Upper lobe of left lung (tissue), 6 donors: ENCODE data around the gene RER1. TPM values are rescaled to one million over a fixed set of nuclear protein-coding genes. Genes with fewer than 3 reads are reported as not detected.
A peak's percentile ranks its signal among the peaks of the same experiment; 100 is the strongest.

Experiments used
- ATAC-seq, 2 donors: fragments of 200-7000 bp; cut with Tn5 transposase; one replicate each; pipeline ENCODE4 v1.9.1; 2022; ENCODE audit warnings: mild to moderate bottlenecking in 2 of 2, moderate library complexity in 2 of 2; ENCODE audit not compliant: low FRiP score in 2 of 2
- DNase-seq, 2 donors: peaks; one replicate each; pipeline ENCODE4 v3.0.0-alpha.2; 2019 to 2020
- H3K27ac ChIP-seq, 4 donors: fragments of 200-600 bp; sonication (generic); one replicate each; pipeline ENCODE4 v1.5.1; 2016 to 2019
- H3K27me3 ChIP-seq, 4 donors: fragments of 200-600 bp; sonication (generic); one replicate each; pipeline ENCODE4 v1.5.1; 2017 to 2019
- H3K36me3 ChIP-seq, 4 donors: fragments of 200-600 bp; sonication (generic); one replicate each; pipeline ENCODE4 v1.5.1; 2016 to 2019
- H3K4me1 ChIP-seq, 4 donors: fragments of 200-600 bp; sonication (generic); one replicate each; pipeline ENCODE4 v1.5.1; 2018 to 2019
- H3K4me3 ChIP-seq, 4 donors: fragments of 200-600 bp; sonication (generic); one replicate each; pipeline ENCODE4 v1.5.1; 2017 to 2019; ENCODE audit warnings: mild to moderate bottlenecking in 2 of 4, moderate library complexity in 1 of 4
- H3K9me3 ChIP-seq, 4 donors: fragments of 200-600 bp; sonication (generic); one replicate each; pipeline ENCODE4 v1.5.1; 2018 to 2019
- CTCF ChIP-seq, 6 experiments: fragments of 450-650 bp in 4 of 6; fragments of 200-600 bp in 2 of 6; sonication (generic) in 2 of 6; IDR thresholded peaks; one replicate each; pipeline ENCODE4 v1.5.1; 2016 to 2019; ENCODE audit warnings: antibody characterized with exemption in 6 of 6
- EP300 ChIP-seq, 4 donors: sonication (generic); formaldehyde crosslinking; IDR thresholded peaks; one replicate each; pipeline ENCODE4 v1.5.1; 2017; ENCODE audit warnings: antibody characterized with exemption in 4 of 4, control low read depth in 2 of 4
- POLR2A ChIP-seq, 4 donors: fragments of 450-650 bp; IDR thresholded peaks; one replicate each; pipeline ENCODE4 v1.5.1; 2016 to 2017; ENCODE audit warnings: antibody characterized with exemption in 4 of 4, mild to moderate bottlenecking in 2 of 4
- POLR2AphosphoS5 ChIP-seq, 2 donors: sonication (generic); formaldehyde crosslinking; IDR thresholded peaks; one replicate each; pipeline ENCODE4 v1.5.1; 2017; ENCODE audit warnings: antibody characterized with exemption in 2 of 2
- WGBS, 2 donors: methylation state at CpG; one replicate each; pipeline ENCODE4 v1.1.5; 2017 to 2018; 5-methylcytosine and 5-hydroxymethylcytosine counted together
- total RNA-seq, 6 donors: library from RNA; depleted of rRNA in 4 of 6; stranded (reverse); fragments of >200 nt in 4 of 6; gene quantifications; one replicate each; pipeline versions ENCODE4 v1.1.0 to v1.2.1, GENCODE V29; 2016 to 2021
- donor health status: DM: no; HTN: no; CAD: no; lungs with moderate emphysema.
- donor health status: DM: no; HTN: yes; CAD: no; lungs with severe emphysema.

RER1 gene
- total RNA-seq, 6 donors from 2014 or later = 48.2 to 133 (median 61.1) TPM

GRCh38 chr1:2408456-2408855 lies 16.8 kb downstream of the RER1 start:
- ATAC-seq (no peak), DNase-seq (peak in 1 of 2 donors; percentile 85)
- TF ChIP-seq EP300 (IDR thresholded peaks at IDR 0.05) = no peak
- no peak for TF ChIP-seq CTCF (IDR thresholded peaks at IDR 0.05)
- no peak for TF ChIP-seq POLR2AphosphoS5 (IDR thresholded peaks at IDR 0.05)
- no peak for TF ChIP-seq POLR2A (IDR thresholded peaks at IDR 0.05)
- peaks cover 13 to 16% (median 16%) of the 10 kb centered on the region in 4 donors for H3K4me1 ChIP-seq
- H3K4me3 ChIP-seq = no peak overlapping the region
- WGBS, 2 donors = 93 to 100% methylated on average over 2 to 24 of the region's 24 CpGs
- H3K27me3 ChIP-seq = no peaks in the 10 kb centered on the region
- no peak overlapping the region for H3K27ac ChIP-seq
- no peaks in the 10 kb centered on the region for H3K9me3 ChIP-seq
- H3K36me3 ChIP-seq = peaks cover 13 to 57% (median 41%) of the 10 kb centered on the region in 4 donors

- Histone ChIP-seq H3K36me3 (peaks cover 8 to 52% (median 39%) of the 10 kb centered on the region in 4 donors), H3K9me3 (no peaks in the 10 kb centered on the region), H3K4me1 (peaks cover 17 to 21% (median 20%) of the 10 kb centered on the region in 4 donors), H3K27ac (no peak overlapping the region), H3K27me3 (no peaks in the 10 kb centered on the region), H3K4me3 (no peak overlapping the region)
- ATAC-seq (no peak), DNase-seq (peak in 1 of 2 donors; percentile 70)
- no peak for TF ChIP-seq POLR2AphosphoS5 (IDR thresholded peaks at IDR 0.05)
- 87 to 90% methylated on average over 4 to 13 of the region's 13 CpGs for WGBS, 2 donors
Measured at GRCh38 chr1:2408859-2409276, 17.2 kb downstream of the RER1 start.

GRCh38 chr1:2409745-2410144 lies 18.1 kb downstream of the RER1 start:
- peaks cover 26 to 28% (median 28%) of the 10 kb centered on the region in 4 donors for H3K4me1 ChIP-seq
- H3K36me3 ChIP-seq = peaks cover 1 to 44% (median 31%) of the 10 kb centered on the region in 4 donors
- H3K9me3 ChIP-seq = no peaks in the 10 kb centered on the region
- H3K4me3 ChIP-seq = no peak overlapping the region
- no peaks in the 10 kb centered on the region for H3K27me3 ChIP-seq
- WGBS, 2 donors = 86 to 95% methylated on average over 5 to 12 of the region's 12 CpGs
- H3K27ac ChIP-seq = no peak overlapping the region
- TF ChIP-seq CTCF (IDR thresholded peaks at IDR 0.05) = no peak
- TF ChIP-seq EP300 (IDR thresholded peaks at IDR 0.05) = no peak
- TF ChIP-seq POLR2A (IDR thresholded peaks at IDR 0.05) = no peak
- no peak for TF ChIP-seq POLR2AphosphoS5 (IDR thresholded peaks at IDR 0.05)
- ATAC-seq (no peak), DNase-seq (peak in 1 of 2 donors; percentile 55)

- TF ChIP-seq CTCF (IDR thresholded peaks at IDR 0.05) (no peak), EP300 (IDR thresholded peaks at IDR 0.05) (no peak), POLR2A (IDR thresholded peaks at IDR 0.05) (no peak), POLR2AphosphoS5 (IDR thresholded peaks at IDR 0.05) (no peak)
- ATAC-seq = peak; percentile 0 to 60
- peaks cover 28 to 34% (median 29%) of the 10 kb centered on the region in 4 donors for H3K4me1 ChIP-seq
- H3K36me3 ChIP-seq = peaks cover 0 to 23% (median 16%) of the 10 kb centered on the region in 4 donors
- H3K4me3 ChIP-seq = peak overlapping the region; percentile 74 to 100 (median 95)
- peak overlapping the region; percentile 81 to 87 (median 86) for H3K27ac ChIP-seq
- no peak for DNase-seq
- no peaks in the 10 kb centered on the region for H3K9me3 ChIP-seq
- H3K27me3 ChIP-seq = peaks cover 0 to 3% (median 0%) of the 10 kb centered on the region in 4 donors
- WGBS, 2 donors = 13% methylated on average over 6 to 29 of the region's 38 CpGs
Measured at GRCh38 chr1:2411801-2412394, 20.3 kb downstream of the RER1 start.

- DNase-seq (peak; percentile 98 to 100), ATAC-seq (peak; percentile 95 to 96)
- peak in 1 of 4 donors; percentile 71 for TF ChIP-seq POLR2A (IDR thresholded peaks at IDR 0.05)
- TF ChIP-seq CTCF (IDR thresholded peaks at IDR 0.05) = peak in 1 of 6 experiments; percentile 37
- peak; percentile 67 to 83 for TF ChIP-seq POLR2AphosphoS5 (IDR thresholded peaks at IDR 0.05)
- peak in 1 of 4 donors; percentile 66 for TF ChIP-seq EP300 (IDR thresholded peaks at IDR 0.05)
- Histone ChIP-seq H3K9me3 (no peaks in the 10 kb centered on the region), H3K4me3 (peak within 1 kb of the TSS; percentile 74 to 100 (median 95)), H3K27ac (peak within 1 kb of the TSS; percentile 81 to 87 (median 86)), H3K4me1 (peaks cover 28 to 34% (median 29%) of the 10 kb centered on the region in 4 donors), H3K27me3 (peaks cover 0 to 4% (median 1%) of the 10 kb centered on the region in 4 donors), H3K36me3 (peaks cover 0 to 19% (median 13%) of the 10 kb centered on the region in 4 donors)
- WGBS, 2 donors = 0% methylated on average over 11 to 23 of the region's 55 CpGs
Measured at GRCh38 chr1:2412395-2412772, 20.7 kb downstream of the RER1 start, which contains the start of gene PEX10. TSS of gene PEX10 (minus strand) at chr1:2412564. CDS start at chr1:2412502, 62 bp downstream.
